Activated CD8-positive, alpha-beta memory T cell treated with anti-CD3 and anti-CD28 coated beads for 48 hours (primary cell): ENCODE results near the gene PHACTR3.

Experiments used
- DNase-seq, 3 experiments: peaks; one replicate each; pipeline ENCODE4 v3.0.0-alpha.2; 2020; ENCODE audit warnings: low read depth in 2 of 3, low spot score in 2 of 3

Gene PHACTR3

GRCh38 chr20:59668926-59669850 lies 64.8 kb downstream of the PHACTR3 start:
- DNase-seq = no peak

GRCh38 chr20:59670786-59671492 lies 66.6 kb downstream of the PHACTR3 start:
- DNase-seq = no peak

GRCh38 chr20:59671661-59672471 lies 67.5 kb downstream of the PHACTR3 start:
- DNase-seq = no peak

- DNase-seq = no peak
These were observed 68.2 kb downstream of the PHACTR3 start for GRCh38 chr20:59672576-59672975.

GRCh38 chr20:59673288-59673997 lies 69.1 kb downstream of the PHACTR3 start:
- DNase-seq = no peak

GRCh38 chr20:59673998-59674445 lies 69.7 kb downstream of the PHACTR3 start:
- no peak for DNase-seq

- DNase-seq = no peak
These were observed 71.9 kb downstream of the PHACTR3 start for GRCh38 chr20:59676126-59676850.

GRCh38 chr20:59676851-59677182 lies 72.5 kb downstream of the PHACTR3 start:
- no peak for DNase-seq

GRCh38 chr20:59677586-59677985 lies 73.2 kb downstream of the PHACTR3 start:
- no peak for DNase-seq

- no peak for DNase-seq
These were observed 73.9 kb downstream of the PHACTR3 start for GRCh38 chr20:59678288-59678687.

GRCh38 chr20:59678951-59679350 lies 74.6 kb downstream of the PHACTR3 start:
- no peak for DNase-seq

GRCh38 chr20:59680148-59680650 lies 75.9 kb downstream of the PHACTR3 start:
- no peak for DNase-seq

GRCh38 chr20:59680852-59681251 lies 76.5 kb downstream of the PHACTR3 start:
- no peak for DNase-seq

- DNase-seq = no peak
These were observed 78.3 kb downstream of the PHACTR3 start for GRCh38 chr20:59682603-59683002.

- no peak for DNase-seq
These were observed 78.8 kb downstream of the PHACTR3 start for GRCh38 chr20:59683181-59683580.

GRCh38 chr20:59684685-59685242 lies 80.4 kb downstream of the PHACTR3 start:
- DNase-seq = no peak

- no peak for DNase-seq
These were observed 82.3 kb downstream of the PHACTR3 start for GRCh38 chr20:59686404-59687346.

GRCh38 chr20:59688356-59688755 lies 84.0 kb downstream of the PHACTR3 start:
- DNase-seq = no peak

GRCh38 chr20:59688999-59689398 lies 84.7 kb downstream of the PHACTR3 start:
- DNase-seq = no peak
